ENCODE data around the gene BRD1.

DNA sequence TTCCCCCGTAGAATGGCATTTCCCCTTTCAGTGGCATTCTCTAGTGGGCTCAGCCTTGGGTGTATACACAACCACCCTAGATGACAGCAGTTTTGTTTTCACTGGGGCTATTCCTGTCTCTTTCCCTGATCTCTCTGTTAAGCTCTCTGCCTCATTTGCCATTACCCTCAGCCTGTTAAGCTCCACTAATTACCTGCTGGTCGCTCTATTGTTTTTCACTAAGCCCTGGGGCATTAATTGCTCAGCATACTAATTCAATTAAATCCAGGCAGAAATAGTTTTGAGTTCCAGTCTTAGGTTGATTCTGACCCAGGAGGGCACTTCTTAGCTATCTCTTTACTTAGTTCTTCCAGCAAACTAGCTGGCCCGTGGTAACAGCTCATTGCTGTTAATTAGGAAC, 80.0 kb downstream of the BRD1 start:
- TF ChIP-seq CTCF (IDR thresholded peaks at IDR 0.05; ENCODE audit: poor library complexity, severe bottlenecking) (no peak), POLR2AphosphoS5 (IDR thresholded peaks at IDR 0.05) (no peak), EZH2 (IDR thresholded peaks at IDR 0.05; ENCODE audit: borderline replicate concordance, insufficient read depth, low read length, poor library complexity, severe bottlenecking) (no peak), TAF1 (IDR thresholded peaks at IDR 0.05; ENCODE audit: low read depth) (no peak), RAD21 (conservative IDR thresholded peaks at IDR 0.05) (no peak), EP300 (conservative IDR thresholded peaks at IDR 0.05; ENCODE audit: poor library complexity, severe bottlenecking) (no peak)
- TF ChIP-seq, protein P1, sequence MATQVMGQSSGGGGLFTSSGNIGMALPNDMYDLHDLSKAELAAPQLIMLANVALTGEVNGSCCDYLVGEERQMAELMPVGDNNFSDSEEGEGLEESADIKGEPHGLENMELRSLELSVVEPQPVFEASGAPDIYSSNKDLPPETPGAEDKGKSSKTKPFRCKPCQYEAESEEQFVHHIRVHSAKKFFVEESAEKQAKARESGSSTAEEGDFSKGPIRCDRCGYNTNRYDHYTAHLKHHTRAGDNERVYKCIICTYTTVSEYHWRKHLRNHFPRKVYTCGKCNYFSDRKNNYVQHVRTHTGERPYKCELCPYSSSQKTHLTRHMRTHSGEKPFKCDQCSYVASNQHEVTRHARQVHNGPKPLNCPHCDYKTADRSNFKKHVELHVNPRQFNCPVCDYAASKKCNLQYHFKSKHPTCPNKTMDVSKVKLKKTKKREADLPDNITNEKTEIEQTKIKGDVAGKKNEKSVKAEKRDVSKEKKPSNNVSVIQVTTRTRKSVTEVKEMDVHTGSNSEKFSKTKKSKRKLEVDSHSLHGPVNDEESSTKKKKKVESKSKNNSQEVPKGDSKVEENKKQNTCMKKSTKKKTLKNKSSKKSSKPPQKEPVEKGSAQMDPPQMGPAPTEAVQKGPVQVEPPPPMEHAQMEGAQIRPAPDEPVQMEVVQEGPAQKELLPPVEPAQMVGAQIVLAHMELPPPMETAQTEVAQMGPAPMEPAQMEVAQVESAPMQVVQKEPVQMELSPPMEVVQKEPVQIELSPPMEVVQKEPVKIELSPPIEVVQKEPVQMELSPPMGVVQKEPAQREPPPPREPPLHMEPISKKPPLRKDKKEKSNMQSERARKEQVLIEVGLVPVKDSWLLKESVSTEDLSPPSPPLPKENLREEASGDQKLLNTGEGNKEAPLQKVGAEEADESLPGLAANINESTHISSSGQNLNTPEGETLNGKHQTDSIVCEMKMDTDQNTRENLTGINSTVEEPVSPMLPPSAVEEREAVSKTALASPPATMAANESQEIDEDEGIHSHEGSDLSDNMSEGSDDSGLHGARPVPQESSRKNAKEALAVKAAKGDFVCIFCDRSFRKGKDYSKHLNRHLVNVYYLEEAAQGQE (IDR thresholded peaks at IDR 0.05; ENCODE audit: borderline replicate concordance), result no peak

Data from neural cell (in vitro differentiated cells).